Panc1 (cell line): ENCODE data around the gene TXNRD3. TPM values are rescaled to one million over a fixed set of nuclear protein-coding genes. Genes with fewer than 3 reads are reported as not detected.

Experiments used
- ATAC-seq: fragments of 200-7000 bp; cut with Tn5 transposase; 2 replicates; pipeline ENCODE4 v1.9.1; 2020; ENCODE audit warnings: mild to moderate bottlenecking, moderate library complexity
- BruUV-seq: library from RNA; stranded (reverse); fragments of 400-500 nt; replicated peaks from 2 replicates; lab custom pipeline; 2021; lab: Mats Ljungman, UMichigan
- CTCF ChIA-PET: fragments of 300-600 bp; sonication (Branson Sonifier 250); formaldehyde crosslinking; loops from one replicate; lab custom pipeline; 2022; ENCODE audit warnings: antibody characterized with exemption; lab: Charles Lee
- POLR2A ChIA-PET: fragments of 300-600 bp; sonication (Branson Sonifier 250); formaldehyde crosslinking; loops from one replicate; lab custom pipeline; 2022; ENCODE audit warnings: antibody characterized with exemption; lab: Charles Lee
- DNase-seq: peaks from one replicate; pipeline ENCODE4 v3.0.0-alpha.2; 2010; ENCODE audit warnings: low read depth, low spot score
- H3K27ac ChIP-seq: 2 replicates; pipeline ENCODE4 v1.5.1; 2011; ENCODE audit warnings: mild to moderate bottlenecking, low read length, inconsistent platforms
- H3K27me3 ChIP-seq: fragments of 200-500 bp; sonication (Bioruptor generic); 2 replicates; pipeline ENCODE4 v1.6.0; 2014; ENCODE audit warnings: low read length, inconsistent platforms; ENCODE audit not compliant: control insufficient read depth, insufficient read depth
- H3K36me3 ChIP-seq: fragments of 200-500 bp; sonication (Bioruptor generic); 2 replicates; pipeline ENCODE4 v1.5.1; 2014; ENCODE audit warnings: inconsistent platforms, mild to moderate bottlenecking, low read length, moderate library complexity; ENCODE audit not compliant: control insufficient read depth, insufficient read depth
- H3K4me1 ChIP-seq: 2 replicates; pipeline ENCODE4 v1.5.1; 2011; ENCODE audit warnings: inconsistent platforms, mild to moderate bottlenecking, low read length, moderate library complexity; ENCODE audit not compliant: control insufficient read depth, insufficient read depth
- H3K4me3 ChIP-seq, 2 experiments: 2 replicates each; pipeline ENCODE4 v1.5.1; 2011 to 2012; ENCODE audit warnings: low read depth in 2 of 2, low read length in 2 of 2, mild to moderate bottlenecking in 2 of 2, inconsistent platforms in 1 of 2, moderate library complexity in 1 of 2
- H3K9me3 ChIP-seq: fragments of 200-500 bp; sonication (Bioruptor generic); 2 replicates; pipeline ENCODE4 v1.5.1; 2014; ENCODE audit warnings: low read depth, mild to moderate bottlenecking, inconsistent platforms, low read length, moderate library complexity; ENCODE audit not compliant: control insufficient read depth, insufficient read depth
- POLR2AphosphoS5 ChIP-seq: IDR thresholded peaks from 2 replicates; pipeline ENCODE4 v1.6.1; 2012; ENCODE audit warnings: mild to moderate bottlenecking, low read depth, low read length, moderate library complexity
- SIN3A ChIP-seq: IDR thresholded peaks from 2 replicates; pipeline ENCODE4 v1.6.1; 2012; ENCODE audit warnings: low read depth, mild to moderate bottlenecking, low read length, moderate library complexity, borderline replicate concordance; ENCODE audit not compliant: insufficient read depth
- TCF7L2 ChIP-seq: IDR thresholded peaks from 2 replicates; pipeline ENCODE4 v1.6.1; 2011; ENCODE audit warnings: mild to moderate bottlenecking, low read depth, low read length, inconsistent platforms
- in situ Hi-C: cut with HindIII; loops from 2 replicates; pipeline ENCODE4 v1.10.0; 2016; ENCODE audit warnings: low sequenced_read_pairs, low pct_unique_long_range_greater_than_20kb
- intact Hi-C: fragments of 100-400 bp; cut with micrococcal nuclease; formaldehyde crosslinking; loops from one replicate; pipeline ENCODE4 v1.10.0; 2022; ENCODE audit not compliant: unreplicated experiment
- total RNA-seq: library from RNA; stranded (reverse); gene quantifications from one replicate; pipeline ENCODE4 v1.2.1, GENCODE V29; 2021; ENCODE audit not compliant: unreplicated experiment
- TF ChIP-seq, protein P1 (sequence below), 2 experiments: IDR thresholded peaks; 2 replicates each; pipeline ENCODE4 v1.6.1; 2011 to 2012; ENCODE audit warnings: low read depth in 2 of 2, control low read depth in 1 of 2, low read length in 1 of 2, mild to moderate bottlenecking in 1 of 2, moderate library complexity in 1 of 2; ENCODE audit not compliant: insufficient read depth in 1 of 2
- TF ChIP-seq, protein P2 (sequence below): fragments of 450-650 bp; IDR thresholded peaks from 2 replicates; pipeline ENCODE4 v1.5.1; 2017; ENCODE audit warnings: mild to moderate bottlenecking

TXNRD3 gene
- total RNA-seq, 1 experiment from 2014 or later, result 17.2 TPM

GRCh38 chr3:126607214-126607908 is 47.6 kb downstream of the TXNRD3 start:
- Histone ChIP-seq H3K27ac (no peak overlapping the region), H3K36me3 (no peaks in the 10 kb centered on the region)
- no peak for DNase-seq

DNA sequence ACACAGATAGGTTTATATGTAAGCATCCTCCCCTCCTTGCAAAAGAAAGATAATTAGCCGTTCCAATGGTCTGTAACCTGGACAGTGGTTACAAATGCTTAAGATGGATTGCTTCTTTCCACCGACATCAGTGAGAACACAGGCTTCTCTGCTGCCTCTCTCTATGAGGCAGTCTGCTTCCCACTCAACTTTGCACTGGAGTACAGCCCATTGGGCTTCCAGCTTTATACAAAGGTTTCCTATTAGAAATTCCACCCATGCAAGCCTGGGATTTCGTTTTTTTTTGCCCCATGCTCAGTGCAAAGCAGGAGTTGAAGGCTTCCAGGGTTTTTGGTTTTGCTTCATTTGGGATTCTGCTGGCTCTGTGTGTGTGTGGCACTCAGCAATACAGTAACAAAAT is 48.9 kb downstream of the TXNRD3 start:
- CTCF ChIA-PET, result interaction anchor here (0.7 kb wide), 1 partner anchor 217 kb away, joined by 3 read pairs; no protein-coding TSS in a partner anchor
- TSS peak; percentile 33 for BruUV-seq
- no peak for ATAC-seq

More at GRCh38 chr3:126607214-126607908, 47.6 kb downstream of the TXNRD3 start:
- Histone ChIP-seq H3K4me1 (no peaks in the 10 kb centered on the region), H3K4me3 (no peak overlapping the region), H3K27me3 (no peaks in the 10 kb centered on the region), H3K9me3 (no peaks in the 10 kb centered on the region)
- intact Hi-C loops (no loop called here), in situ Hi-C loops (no loop called here)
- no peak for ATAC-seq
- BruUV-seq, result no TSS peak
- CTCF ChIA-PET, result no interaction called here
- no peak for TF ChIP-seq POLR2AphosphoS5
- TF ChIP-seq, protein P1, sequence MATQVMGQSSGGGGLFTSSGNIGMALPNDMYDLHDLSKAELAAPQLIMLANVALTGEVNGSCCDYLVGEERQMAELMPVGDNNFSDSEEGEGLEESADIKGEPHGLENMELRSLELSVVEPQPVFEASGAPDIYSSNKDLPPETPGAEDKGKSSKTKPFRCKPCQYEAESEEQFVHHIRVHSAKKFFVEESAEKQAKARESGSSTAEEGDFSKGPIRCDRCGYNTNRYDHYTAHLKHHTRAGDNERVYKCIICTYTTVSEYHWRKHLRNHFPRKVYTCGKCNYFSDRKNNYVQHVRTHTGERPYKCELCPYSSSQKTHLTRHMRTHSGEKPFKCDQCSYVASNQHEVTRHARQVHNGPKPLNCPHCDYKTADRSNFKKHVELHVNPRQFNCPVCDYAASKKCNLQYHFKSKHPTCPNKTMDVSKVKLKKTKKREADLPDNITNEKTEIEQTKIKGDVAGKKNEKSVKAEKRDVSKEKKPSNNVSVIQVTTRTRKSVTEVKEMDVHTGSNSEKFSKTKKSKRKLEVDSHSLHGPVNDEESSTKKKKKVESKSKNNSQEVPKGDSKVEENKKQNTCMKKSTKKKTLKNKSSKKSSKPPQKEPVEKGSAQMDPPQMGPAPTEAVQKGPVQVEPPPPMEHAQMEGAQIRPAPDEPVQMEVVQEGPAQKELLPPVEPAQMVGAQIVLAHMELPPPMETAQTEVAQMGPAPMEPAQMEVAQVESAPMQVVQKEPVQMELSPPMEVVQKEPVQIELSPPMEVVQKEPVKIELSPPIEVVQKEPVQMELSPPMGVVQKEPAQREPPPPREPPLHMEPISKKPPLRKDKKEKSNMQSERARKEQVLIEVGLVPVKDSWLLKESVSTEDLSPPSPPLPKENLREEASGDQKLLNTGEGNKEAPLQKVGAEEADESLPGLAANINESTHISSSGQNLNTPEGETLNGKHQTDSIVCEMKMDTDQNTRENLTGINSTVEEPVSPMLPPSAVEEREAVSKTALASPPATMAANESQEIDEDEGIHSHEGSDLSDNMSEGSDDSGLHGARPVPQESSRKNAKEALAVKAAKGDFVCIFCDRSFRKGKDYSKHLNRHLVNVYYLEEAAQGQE (IDR thresholded peaks at IDR 0.05; ENCODE audit: insufficient read depth in 1 of 2, low read depth in 2 of 2, low read length in 1 of 2), result no peak
- POLR2A ChIA-PET, result no interaction called here

GRCh38 chr3:126604691-126605090 is 50.2 kb downstream of the TXNRD3 start:
- no TSS peak for BruUV-seq
- no peak for DNase-seq
- ChIA-PET CTCF (no interaction called here), POLR2A (no interaction called here)
- H3K4me3 ChIP-seq, result no peak overlapping the region
- H3K27ac ChIP-seq, result no peak overlapping the region
- in situ Hi-C loops, result no loop called here
- no peaks in the 10 kb centered on the region for H3K27me3 ChIP-seq
- no peaks in the 10 kb centered on the region for H3K36me3 ChIP-seq
- no peaks in the 10 kb centered on the region for H3K4me1 ChIP-seq
- H3K9me3 ChIP-seq, result no peaks in the 10 kb centered on the region
- intact Hi-C loops, result no loop called here
- TF ChIP-seq POLR2AphosphoS5 (no peak), SIN3A (no peak), TCF7L2 (no peak)
- TF ChIP-seq, protein P2, sequence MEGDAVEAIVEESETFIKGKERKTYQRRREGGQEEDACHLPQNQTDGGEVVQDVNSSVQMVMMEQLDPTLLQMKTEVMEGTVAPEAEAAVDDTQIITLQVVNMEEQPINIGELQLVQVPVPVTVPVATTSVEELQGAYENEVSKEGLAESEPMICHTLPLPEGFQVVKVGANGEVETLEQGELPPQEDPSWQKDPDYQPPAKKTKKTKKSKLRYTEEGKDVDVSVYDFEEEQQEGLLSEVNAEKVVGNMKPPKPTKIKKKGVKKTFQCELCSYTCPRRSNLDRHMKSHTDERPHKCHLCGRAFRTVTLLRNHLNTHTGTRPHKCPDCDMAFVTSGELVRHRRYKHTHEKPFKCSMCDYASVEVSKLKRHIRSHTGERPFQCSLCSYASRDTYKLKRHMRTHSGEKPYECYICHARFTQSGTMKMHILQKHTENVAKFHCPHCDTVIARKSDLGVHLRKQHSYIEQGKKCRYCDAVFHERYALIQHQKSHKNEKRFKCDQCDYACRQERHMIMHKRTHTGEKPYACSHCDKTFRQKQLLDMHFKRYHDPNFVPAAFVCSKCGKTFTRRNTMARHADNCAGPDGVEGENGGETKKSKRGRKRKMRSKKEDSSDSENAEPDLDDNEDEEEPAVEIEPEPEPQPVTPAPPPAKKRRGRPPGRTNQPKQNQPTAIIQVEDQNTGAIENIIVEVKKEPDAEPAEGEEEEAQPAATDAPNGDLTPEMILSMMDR, result no peak
- TF ChIP-seq, protein P1 (IDR thresholded peaks at IDR 0.05; ENCODE audit: insufficient read depth in 1 of 2, low read depth in 2 of 2, low read length in 1 of 2), result no peak
- ATAC-seq, result no peak

More for the DNA sequence above, 48.9 kb downstream of the TXNRD3 start:
- H3K36me3 ChIP-seq, result no peaks in the 10 kb centered on the region
- intact Hi-C loops, result no loop called here
- no peak overlapping the region for H3K27ac ChIP-seq
- H3K9me3 ChIP-seq, result no peaks in the 10 kb centered on the region
- in situ Hi-C loops, result no loop called here
- DNase-seq, result no peak
- TF ChIP-seq POLR2AphosphoS5, result no peak
- TF ChIP-seq TCF7L2, result no peak
- TF ChIP-seq, protein P2, result no peak
- POLR2A ChIA-PET, result no interaction called here
- no peak overlapping the region for H3K4me3 ChIP-seq
- no peaks in the 10 kb centered on the region for H3K27me3 ChIP-seq
- H3K4me1 ChIP-seq, result no peaks in the 10 kb centered on the region
